HG03039 (cell line): Measurements from ENCODE around the gene MLLT10.
"Not testable (repeated sequence)": the region's sequence is repeated elsewhere in the genome, so short reads cannot be mapped to it uniquely, and the experiment has no call there.

ENCODE experiments used
- ATAC-seq: cut with Tn5 transposase; IDR thresholded peaks from one replicate; pipeline ENCODE4 v1.9.1; 2021; ENCODE audit warnings: mild to moderate bottlenecking, moderate library complexity; ENCODE audit not compliant: unreplicated experiment

Gene MLLT10

DNA sequence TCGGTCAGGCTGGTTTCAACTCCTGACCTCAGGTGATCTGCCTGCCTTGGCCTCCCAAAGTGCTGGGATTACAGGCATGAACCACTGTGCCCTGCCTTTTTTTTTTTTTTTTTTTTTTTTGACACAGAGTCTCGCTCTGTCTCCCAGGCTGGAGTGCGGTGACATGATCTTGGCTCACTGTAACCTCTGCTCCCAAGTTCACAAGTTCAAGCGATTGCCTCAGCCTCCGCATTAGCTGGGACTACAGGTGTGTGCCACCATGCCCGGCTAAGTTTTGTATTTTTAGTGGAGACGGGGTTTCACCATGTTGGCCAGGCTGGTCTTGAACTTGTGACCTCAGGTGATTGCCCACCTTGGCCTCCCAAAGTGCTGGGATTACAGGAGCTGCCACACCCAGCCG is 94.6 kb downstream of the MLLT10 start:
- ATAC-seq, result not testable (repeated sequence)

DNA sequence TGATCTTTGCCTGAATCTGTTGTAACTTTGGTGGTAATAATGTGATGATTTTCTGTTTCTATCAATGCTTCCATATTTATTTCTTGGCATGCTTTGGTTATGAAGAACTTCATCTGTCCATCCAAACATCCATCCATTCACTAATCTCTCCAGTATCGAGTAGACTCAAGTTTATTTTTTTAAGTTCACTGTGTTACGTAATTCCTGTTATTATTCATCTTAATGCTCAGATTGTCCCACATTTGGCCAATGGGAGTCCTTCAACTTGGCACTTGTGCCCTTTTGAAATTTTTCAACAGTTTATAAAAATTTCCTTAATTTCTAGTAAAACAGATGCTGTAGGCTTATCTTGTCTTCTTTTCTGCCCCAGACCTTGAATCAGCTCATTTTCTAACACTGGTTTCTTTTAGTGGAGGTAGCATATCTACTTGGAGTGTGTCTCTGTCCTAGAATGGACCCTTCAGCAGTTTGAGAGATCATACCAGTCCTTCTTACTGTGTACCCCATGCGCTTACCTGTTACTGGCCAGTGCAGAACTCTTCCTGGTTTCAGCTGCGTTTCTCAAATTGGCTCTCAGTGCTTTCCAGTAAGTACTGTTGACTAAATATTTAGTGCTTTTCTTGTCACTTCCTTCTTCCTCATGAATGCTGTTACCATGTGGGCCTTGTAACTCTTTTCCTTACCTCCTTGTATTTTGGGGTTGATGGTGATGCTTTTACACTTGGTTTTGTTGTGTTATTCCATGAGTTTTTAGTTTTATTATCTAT is 100.8 kb downstream of the MLLT10 start:
- ATAC-seq, result no peak

DNA sequence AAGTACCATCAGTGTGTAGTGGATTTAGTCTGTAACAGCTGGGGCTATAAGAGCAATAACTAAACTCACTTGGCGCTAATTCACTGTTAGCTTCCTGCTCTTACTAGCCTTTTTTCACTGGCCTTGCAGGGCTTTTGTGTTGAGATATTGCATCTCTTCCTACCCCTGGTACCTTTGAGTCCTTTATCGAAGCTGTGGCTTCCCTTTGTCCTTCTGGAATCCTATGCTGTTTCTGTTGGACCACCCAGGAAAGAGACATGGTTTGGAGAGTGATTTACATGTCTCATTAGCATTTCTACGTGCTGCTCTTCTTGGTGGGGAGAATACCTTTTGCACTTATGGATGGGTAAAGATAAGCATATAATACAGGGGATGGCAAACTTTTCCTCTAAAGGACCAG is 103.8 kb downstream of the MLLT10 start:
- no peak for ATAC-seq

DNA sequence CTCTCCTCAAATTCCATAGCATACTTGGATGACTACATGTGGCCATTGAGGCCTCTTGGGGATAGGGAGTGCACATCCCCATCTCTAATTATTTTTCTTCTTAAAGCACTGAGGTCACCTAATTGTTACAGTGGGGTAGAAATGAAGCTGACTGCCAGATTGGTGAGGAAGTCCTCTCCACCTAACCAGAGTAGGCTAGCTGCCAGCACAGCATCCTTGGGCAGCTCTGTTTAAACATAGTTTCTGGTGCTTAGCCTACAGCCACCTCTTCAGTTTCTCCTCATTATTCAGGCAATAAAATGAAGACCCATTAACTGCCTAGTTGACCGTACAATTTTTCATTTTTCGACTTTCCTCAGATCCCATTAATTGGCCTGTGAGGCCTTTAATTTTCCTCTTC is 104.6 kb downstream of the MLLT10 start:
- no peak for ATAC-seq

DNA sequence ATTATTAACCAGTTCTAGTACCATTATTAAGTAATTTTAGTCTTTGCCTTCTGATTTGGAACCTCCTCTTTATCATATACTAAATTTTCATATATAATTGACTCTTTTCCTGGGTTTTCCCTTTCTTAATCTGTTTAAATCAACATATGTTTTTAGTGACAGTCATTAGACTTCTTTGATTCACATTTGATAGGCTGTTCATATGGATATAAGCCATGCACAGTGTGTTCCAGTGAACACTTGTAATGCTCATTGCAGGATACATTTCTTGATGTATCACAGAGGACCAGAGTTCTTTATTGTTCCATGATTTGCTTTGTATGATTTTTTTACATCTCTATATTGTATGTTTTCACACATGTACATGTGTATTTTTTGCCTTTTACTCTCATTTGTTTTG is 114.0 kb downstream of the MLLT10 start:
- ATAC-seq, result no peak

DNA sequence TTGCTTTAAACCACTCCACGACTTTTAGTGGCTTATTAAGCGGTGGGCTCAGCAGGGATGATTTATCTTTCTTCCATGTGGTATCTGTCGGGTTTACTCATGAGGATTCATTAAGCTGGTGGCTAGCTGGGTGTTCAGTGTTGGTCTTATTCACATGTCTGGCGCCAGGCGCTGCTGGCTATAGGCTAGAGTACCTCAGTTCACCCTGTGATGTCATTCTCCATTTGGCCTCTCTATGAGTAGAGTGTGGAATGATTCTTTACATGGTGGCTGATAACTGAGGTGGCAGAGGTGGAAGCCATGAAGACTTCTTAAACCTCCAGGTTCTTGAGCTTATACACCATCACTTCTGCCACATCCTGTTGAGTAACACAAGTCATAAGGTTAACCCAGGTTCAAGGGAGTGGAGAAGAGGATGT is 115.4 kb downstream of the MLLT10 start:
- ATAC-seq, result no peak

DNA sequence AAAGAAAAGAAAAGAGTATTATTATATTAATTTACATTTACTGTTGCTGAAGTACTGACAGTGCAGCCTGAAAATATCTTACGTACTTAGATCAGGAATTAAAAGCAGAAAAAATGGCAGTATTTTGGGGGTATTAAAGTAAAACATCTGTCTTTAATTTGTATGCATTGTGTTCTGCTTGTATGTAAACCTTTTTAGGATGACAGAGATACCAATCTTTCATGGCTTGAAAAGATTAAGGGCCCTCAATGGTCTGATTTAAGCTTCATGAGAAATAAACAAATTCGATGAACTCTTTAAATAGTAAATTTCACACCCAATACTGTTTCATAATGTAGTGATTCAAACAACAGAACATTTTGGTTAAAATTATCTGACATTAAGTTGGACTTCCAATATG is 116.3 kb downstream of the MLLT10 start:
- no peak for ATAC-seq

DNA sequence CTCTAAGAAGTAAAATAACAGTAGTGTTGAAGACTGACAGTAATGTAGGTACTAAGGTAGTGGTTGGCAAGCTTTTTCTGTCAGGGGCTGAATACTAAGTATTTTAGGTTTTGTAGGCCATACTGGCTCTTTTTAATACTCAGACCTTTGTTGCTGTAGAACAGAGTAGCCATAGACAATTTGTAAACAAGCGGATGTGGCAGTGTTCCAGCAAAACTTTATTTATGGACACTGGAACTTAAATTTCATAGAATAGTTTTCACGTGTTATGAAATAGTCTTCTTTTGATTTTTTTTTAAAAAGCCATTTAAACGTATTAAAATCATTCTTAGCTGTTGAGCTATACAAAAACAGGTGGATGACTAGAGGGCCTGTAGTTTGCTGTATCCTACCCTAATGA is 121.2 kb downstream of the MLLT10 start:
- no peak for ATAC-seq

DNA sequence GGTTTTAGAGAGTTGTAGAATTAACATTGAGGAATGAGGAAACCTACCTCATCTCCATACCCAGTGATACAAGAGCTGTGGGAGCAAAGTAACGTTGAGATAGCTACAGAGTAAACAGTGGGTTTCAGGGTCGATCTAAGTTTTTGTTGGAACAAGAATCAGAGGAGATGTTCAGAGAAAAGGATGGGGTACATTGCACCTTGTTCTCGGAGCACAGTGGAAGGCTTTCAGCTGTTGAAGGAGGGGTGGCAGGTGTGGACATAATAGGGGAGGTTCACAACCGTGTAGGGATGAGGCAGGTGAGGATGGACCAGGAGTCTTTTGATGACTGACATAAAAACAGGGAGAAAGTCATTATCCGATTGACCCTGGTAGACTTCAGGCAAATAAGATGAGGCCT is 121.7 kb downstream of the MLLT10 start:
- no peak for ATAC-seq

DNA sequence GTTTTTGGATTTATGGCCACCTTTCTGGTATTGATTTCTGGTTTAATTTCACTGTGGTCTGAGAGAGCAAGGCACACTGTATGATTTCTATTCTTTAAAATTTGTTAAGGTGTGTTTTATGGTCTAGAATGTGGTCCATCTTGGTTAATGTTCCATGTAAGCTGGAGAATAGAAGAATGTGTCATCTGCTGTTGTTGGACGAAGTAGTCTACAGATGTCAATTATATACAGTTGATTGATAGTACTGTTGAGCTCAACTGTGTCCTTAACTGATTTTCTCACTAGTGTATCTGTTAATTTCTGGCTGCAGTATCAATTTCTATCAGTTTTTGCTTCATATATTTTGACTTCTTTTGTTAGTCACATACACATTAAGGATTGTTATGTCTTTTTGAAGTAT is 127.1 kb downstream of the MLLT10 start:
- ATAC-seq, result no peak

DNA sequence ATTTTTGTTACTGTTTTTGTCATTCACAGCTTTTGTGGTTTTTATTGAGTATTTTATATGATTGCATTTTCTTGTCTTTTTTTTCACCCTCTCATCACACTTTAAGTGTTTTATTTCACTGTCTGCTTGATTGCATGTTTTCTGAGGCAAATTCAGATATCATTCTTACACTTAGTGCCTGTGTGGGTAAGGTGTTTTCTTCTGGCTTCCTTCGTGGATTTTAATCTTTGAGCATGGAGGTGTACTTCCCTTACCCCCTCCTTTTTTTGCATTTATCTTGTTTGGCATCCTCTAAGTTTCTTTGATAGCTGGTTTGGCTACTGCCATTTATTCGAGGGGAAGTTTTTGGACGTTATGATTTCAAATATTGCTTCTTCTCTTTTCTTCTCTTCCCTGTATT is 127.9 kb downstream of the MLLT10 start:
- ATAC-seq, result no peak

DNA sequence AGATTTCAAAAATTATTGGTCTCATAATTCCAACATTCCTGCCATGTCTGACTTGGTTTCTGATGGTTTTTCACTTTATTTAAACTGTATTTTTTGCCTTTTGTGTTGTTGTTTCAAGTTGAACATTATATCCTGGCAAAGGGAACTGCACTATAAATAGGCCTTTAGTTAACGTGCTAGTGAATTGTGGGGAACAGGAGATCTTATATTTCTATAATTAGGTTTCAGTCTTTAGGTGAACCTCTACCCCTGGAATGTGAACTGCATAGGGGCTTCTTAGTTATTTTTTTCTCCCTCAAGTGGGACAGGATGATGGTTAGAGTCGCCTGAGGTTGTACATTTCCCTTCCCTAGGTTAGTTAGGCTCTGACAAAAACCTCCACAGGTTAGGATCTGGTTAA is 128.6 kb downstream of the MLLT10 start:
- ATAC-seq, result no peak

DNA sequence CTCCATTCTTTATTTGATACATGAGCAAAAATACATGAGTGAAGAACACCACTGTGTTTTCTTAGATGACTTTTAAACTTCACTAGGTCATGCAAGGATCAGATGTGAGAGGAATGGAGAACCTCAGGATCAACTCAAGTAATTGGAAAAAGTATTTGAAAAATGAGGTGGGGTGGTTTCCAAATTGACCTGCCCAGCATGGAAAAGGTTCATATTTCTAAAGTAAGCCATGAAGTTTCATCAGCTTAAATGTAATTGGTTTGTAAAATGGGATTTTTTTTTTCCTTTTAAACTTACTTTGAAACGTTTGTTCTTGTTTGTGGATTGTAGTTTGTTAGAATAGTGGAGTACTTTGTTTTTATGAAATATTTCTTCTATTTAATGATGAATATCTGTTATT is 134.8 kb downstream of the MLLT10 start:
- no peak for ATAC-seq

DNA sequence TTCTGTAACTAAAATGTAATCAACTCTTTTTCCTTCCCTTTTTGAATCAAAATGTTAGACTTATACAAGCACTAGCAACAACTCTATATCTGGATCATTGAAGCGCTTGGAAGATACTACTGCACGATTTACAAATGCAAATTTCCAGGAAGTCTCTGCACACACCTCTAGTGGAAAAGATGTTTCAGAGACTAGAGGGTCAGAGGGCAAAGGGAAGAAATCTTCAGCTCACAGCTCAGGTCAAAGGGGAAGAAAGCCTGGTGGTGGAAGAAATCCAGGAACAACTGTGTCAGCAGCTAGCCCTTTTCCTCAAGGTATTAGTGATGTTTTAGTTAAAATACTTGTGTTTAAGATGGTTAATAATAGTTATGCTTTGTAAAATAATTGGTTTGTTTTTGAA is 136.4 kb downstream of the MLLT10 start:
- no peak for ATAC-seq

DNA sequence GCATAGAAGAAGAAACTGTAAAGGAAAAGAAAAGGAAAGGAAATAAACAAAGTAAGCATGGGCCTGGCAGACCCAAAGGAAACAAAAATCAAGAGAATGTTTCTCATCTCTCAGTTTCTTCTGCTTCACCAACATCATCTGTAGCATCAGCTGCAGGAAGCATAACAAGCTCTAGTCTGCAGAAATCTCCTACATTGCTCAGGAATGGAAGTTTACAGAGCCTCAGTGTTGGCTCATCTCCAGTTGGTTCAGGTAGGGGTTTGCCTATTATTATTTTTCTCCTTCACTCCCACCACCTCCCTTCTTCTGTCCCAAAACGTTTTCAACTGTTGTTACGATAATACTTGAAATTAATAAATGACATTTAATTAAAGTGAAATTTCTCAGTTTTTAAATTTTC is 139.6 kb downstream of the MLLT10 start:
- no peak for ATAC-seq

DNA sequence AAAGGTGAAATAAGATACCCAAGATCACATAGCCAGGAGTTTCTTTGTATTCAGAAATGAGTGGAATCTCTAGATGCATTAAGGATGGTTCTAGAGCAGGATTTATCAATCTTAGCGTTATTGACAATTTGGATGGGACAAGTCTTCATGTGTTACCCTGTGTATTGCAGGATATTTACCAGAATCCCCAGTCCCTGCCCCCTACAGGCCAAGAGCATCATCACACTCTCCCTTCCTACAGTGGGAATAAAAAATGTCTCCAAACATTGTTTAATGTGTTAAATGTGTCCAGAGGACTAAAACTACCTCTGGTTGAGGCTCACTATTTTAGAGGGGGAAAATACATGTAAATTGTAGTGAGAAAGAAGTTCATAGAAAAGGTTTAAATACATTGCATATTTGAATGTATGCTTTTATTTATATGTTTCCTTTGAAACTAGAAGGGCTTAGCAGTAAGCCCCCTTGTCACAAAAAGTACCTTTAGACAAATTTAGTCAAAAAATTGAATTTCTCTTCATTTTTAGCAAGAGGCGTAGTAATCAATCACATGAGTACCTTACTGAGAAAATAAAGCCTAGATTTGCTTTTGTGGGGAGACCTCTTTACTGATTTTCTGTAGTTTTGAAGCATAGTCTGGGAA is 141.2 kb downstream of the MLLT10 start:
- ATAC-seq, result no peak

DNA sequence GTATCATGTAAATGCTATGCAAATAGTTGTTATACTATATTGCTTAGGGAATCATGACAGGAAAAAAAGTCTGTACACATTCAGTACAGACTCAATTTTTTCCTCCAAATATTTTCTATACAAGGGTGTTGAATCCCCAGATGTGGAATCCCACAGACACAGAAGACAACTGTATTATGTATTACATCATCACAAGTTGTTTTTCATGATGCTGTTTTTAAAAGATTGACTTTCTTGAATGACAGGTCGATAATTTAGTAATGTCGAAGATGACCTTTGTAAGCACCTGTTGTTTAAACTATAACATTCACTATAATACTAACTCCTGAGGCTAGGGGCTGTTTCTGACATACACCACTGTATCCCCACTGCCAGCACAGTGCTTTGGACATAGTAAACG is 143.5 kb downstream of the MLLT10 start:
- ATAC-seq, result no peak

DNA sequence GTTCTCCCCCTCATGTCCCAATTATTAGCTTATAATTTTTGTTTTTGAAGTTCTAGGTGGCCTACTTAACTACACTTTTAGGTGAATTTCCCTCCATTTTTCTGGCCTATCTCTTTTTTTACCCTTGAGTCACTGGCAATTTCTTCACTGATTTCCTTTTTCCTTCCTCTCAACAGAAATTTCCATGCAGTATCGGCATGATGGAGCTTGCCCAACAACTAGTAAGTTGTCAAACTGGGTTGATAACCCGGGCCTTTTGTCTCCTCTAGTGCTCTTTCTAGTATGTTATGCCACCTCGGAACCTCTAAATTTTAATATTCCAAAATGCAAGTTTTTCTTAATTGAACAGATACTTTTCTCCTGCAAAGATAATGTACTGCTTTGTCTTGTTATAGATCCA is 147.1 kb downstream of the MLLT10 start:
- no peak for ATAC-seq

DNA sequence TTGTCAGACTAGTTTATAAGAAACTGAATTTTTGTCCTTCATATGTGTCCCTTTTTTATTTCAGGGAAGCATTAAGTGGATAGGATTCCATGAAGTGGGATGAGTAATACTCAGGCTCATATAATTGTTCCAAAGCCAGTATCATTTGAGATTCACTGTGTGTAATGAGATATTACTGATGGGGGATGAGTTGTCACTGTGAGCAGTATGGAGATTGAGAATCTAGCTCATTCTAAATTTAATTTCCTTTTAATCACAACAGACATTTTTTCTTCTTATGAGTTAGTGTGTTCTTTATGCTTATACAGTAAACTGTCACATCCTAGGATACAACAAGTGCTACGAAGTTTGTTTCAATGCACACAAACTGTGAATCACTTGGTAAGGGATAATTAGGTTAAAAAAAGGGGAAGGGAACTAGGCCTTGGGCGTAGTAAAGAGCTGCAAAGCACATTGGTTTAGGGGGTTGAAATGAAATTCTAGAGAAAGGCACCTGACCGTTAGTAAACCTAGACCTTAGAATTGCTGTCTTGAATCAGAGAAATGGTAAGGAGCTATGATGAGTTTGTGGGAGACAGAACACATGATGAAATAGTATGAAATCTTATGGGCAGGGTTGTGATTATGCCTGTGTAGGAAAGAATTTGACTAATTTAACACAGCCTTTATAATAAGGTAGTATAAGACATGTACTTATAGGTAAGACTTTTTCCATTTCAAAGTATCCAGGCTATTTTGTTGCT is 153.4 kb downstream of the MLLT10 start:
- no peak for ATAC-seq

DNA sequence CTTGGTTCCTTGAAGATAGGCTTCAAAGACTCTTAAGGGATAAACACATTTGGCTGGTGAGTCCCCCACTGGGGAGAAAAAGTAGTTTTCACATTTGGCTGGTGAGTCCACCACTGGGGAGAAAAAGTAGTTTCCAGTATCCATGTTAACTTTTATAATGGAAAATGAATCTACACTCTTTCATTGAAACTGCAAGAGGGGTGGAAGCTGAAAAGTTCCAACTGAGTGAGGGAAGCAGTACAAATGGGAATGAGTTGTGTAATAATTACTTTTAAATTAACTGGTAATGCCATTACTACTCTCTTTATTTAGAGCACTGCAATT is 153.9 kb downstream of the MLLT10 start:
- ATAC-seq, result no peak

DNA sequence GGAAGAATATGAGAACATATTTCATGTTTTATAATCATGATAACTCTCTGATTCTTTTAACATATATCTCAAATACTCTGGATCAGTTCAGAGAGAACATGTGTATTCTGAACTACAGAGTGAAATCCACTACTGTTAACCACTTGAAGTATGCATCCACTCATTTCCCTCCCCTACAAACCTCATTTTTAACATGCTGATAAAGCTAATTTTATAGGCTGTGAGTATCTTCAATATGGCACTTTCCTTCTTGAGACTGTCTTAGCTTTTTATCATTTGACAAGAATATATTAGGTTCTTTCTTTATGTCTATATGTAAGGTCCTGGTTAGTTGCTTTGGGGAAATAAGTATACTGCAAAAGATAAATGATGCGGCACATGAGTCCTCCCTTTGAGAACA is 154.8 kb downstream of the MLLT10 start:
- ATAC-seq, result no peak

DNA sequence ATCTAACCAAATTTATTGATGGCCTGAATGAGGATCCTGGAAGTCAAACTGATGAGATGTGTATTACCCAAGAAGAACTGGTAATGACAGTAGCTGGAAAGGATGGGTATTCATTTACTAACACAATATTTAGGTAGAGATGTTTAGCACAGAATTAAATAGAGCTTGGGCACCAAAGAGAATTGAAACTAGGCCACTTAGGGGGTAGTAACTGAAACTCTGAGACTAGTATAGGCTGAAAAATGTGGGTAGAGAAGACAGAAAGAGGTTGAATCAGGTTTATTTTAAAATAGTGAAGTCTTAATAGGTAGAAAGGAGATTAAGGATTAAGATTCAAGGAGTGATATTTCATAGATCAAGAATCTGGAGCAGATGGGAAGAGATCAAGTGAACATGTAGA is 155.8 kb downstream of the MLLT10 start:
- ATAC-seq, result no peak
